Stromal cell of bone marrow (primary cell): Measurements from ENCODE around the gene PLEK2.
A peak's percentile ranks its signal among the peaks of the same experiment; 100 is the strongest.
"Not testable (repeated sequence)": the region's sequence is repeated elsewhere in the genome, so short reads cannot be mapped to it uniquely, and the experiment has no call there.

Experiments
- DNase-seq: peaks from one replicate; pipeline ENCODE4 v3.0.0-alpha.2; 2012; ENCODE audit warnings: low read depth

PLEK2 gene

DNA sequence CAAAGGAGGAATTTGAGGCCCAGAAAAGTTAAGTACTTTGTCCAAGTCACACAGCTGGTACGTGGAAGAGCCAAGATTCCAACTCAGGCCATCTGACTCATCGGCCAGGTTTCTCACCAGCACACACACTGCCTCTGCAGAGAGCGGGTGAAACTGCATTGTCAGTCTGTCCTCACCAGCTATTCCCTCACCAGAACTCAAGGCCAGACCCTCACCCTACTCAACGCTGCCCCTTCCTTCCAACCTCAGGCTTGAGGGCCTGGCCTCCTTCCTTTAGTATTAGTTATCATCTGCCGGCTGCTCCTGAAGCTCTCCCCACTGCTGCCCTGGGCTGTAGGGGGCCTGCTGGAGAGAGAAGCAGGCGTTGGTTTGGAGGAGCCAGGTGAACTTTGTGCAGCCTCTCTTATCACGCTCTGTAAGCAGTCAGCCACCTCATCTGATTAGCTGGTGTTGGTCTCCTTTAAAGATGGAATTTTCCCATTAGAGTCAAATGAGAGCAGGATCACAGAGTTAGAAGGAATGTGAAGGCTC is 16.6 kb upstream of the PLEK2 start:
- no peak for DNase-seq

DNA sequence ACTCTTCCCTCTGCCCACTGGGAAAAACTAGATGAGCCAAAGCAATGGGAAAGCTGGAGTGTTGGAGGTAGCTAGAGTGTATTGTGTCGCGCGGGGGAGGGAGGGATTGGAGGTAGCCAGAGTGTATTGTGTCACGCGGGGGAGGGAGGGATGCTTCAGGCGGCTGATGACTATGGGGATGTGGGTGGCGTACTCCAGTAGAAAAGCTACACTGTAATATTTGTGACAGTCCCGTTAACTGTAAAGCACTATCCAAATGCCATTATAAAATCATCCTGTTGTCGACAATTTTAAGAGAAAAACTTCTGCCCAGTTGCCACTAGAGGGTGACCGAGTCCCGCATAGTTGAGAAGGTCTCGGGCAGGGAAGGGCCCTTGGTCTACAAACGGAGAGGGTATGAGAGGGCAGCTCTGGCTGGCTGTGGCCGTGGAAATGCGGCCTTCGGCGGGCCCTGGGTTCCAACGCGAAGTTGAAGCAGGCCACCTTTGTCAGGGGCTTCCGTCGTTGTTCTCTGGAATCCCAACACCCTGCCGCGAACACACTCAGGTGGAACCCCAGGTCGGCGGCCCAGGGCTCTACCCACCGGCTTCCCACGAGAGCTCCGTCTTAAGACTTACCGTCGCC is 15.1 kb upstream of the PLEK2 start:
- DNase-seq: peak; percentile 65

DNA sequence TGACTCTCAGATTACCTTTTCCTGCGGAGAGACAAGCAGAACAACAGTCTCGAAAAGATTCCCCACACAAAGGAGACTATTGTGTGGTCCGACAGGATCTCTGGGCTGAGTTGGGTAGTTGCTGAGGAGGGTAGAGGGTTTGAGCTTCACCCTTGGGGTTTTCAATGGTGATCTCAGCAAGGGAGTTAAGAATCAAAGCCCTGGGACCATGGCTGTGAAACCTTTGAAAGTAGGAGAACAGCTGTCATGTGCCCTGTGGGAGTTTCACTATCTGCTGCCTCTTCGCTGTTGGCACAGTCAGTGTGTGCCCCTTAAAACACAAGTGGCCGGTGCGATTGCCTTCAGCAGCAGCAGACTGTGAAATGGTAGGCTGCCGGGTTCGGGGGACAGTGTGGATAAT is 14.2 kb upstream of the PLEK2 start:
- DNase-seq: no peak

DNA sequence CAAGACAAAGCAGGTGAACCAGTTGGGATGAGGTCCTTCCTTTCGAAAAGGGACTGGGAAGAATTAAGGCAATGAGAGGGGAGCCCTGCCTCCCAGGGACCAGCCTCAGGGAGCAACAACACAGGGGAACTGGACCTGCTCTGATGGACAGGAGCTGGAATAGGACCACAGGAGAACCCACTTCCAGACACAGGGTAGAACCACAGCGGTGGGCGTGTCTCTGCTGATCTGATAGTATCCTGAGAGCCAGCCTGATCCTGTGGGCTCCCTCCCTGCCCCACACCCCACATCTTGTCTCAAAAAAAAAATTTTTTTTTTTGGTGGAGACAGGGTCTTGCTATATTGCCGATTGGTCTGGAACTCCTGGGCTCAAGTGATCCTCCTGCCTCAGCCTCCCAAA is 13.6 kb upstream of the PLEK2 start:
- no peak for DNase-seq

DNA sequence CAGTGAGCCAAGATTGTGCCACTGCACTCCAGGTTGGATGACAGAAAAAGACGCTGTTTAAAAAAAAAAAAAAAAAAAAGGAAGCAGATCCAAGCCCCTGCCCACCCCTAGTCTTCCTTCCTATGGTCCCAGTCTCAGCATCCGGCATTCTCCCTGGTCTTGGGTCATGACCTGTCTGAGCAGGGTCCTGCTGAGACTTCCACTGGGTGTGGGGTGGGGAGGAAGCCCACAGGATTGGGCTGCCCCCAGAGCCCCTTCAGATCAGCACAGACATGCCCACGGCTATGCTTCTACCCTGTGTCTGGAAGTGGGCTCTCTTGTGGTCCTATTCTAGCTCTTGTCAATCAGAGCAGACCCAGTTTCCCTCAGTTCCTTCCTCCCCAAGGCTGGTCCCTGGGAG is 12.6 kb upstream of the PLEK2 start:
- no peak for DNase-seq

DNA sequence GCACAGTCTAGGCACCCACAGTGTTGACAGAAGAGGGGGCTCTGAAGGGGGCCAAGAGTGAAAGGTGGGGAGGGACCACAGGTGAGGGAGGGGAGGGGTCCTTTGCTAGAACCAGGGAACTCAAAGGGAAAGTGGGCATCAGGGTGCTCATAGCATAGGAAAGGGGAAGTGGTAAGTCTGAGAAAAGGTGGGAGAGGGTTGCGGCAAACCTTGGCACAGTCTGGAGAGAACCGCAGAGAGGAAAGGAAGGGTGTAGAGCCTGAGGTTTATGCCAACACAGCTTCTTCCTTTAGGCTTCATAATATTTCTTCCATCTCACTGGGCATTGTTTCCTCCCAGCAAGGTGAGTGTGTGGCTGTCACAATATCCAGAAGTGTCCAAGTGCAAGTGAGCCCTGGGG is 11.5 kb upstream of the PLEK2 start:
- DNase-seq: no peak

DNA sequence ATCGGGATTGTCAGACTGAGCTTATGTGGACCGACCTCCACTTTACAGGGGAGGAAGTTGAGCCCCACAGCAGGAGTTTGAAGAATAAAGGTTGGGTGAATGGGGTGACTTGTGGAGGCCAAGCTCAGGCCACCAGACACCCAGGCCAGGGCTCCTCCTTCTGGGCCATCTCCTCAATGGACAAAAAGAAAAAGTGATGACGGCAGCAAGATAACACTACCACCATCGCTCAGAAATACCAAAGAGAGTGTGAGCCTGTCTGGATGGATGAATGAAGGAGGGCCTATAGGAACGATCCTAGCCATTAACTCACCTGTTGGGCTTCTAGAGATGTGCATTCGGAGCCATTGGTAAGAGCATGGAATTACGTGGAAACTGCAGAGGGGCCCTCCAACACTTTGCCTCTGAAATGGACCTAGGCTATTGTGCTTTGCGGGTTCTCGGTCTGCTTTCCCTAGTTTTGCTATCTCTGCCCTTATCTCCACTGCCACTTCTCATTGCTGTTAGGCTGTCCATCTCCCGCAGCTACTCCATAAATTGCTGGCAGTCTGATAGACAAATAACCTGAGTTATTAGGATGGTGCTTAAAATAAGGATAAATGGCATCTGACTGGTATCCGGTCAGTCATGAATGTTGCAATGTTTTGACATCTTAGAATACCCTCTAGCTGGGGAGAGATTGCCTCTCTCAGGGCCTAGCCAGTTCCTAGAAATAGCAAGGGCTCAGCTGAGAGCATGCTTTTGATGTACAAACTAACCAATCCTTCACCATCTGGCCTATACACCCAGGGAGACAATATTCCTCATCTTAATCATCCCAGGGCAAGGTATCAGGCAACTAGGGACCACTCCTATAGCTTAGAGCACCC is 9.6 kb upstream of the PLEK2 start:
- DNase-seq: no peak

DNA sequence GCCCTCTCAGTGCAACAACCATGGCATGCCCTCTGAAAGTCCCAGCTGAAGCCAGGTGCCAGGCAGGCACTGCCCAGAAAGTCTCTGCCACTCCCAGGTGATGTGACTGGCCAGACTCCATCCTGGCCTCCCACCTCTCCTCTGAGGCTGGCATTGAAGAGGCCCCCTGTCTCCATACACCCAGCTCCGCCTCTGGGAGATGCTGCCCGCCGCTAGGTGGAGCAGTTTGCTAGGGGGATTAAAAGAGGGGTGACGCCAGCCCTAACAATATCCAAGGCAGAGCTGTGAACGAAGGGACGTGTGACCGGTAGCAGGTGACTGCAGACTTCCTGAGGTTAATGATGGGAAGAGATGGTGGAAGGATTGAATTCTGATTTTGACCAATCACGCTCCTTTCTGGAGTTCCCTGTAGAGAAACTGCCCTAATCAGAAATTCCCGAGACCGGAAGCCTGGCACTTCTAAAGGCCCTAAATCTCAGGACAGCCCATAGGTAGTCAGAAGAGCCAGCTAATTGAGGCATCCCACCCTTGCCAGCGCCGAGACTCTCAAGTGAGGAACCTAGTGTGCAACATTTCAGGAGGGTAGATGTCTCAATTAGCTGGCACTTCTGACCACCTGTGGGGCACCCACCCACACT is 8.3 kb upstream of the PLEK2 start:
- DNase-seq: no peak

DNA sequence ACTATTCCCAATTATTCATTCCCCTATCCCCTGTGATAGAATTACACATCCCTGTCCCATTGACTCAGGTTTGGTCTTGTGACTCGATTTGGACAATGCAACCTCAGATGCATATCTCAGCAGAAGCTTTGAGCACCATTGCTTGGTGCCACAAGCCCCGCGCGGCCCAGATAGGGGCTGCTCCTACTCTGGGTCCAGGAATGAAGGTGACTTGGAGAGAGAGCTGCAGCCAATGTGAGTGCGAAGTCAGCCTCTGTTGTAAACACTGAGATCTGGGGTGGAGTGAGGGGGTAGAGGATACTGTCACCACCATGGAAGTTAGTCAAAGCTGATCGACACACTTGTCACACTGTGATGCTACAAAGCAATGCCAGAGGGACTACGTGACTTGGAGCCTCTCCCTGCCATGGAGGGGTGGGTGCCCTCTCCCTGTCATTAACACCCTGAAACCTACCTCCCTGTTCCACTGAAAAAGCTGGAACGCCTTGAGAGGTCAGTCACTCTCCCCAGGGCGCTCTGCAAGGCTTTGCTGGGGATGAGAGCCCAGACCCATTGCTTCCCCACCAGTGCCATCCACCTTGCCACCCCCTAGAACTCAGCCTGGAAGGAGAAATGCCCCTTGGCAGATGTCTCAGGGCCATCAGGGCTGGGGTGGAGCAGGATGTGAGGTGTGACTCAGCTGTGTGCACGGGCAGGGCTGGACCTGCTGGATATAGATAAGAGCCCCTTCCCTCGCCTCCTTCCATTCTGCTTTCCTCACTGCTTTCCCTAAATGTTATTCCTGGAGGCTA is 6.6 kb upstream of the PLEK2 start:
- no peak for DNase-seq

DNA sequence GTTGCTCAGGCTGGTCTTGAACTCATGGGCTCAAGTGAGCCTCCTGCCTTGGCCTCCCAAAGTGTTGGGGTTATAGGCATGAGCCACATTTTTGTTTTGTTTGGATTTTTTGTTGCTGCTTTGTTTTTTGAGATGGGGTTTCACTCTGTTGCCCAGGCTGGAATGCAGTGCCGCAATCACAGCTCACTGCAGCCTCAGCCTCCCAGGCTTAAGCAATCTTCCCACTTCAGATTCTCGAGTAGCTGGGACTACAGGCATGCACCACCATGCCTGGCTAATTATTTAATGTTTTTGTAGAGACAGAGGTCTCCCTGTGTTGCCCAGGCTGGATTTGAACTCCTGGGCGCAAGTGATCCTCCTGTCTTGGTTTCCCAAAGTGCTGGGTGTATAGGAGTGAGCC is 5.7 kb upstream of the PLEK2 start:
- DNase-seq: no peak

DNA sequence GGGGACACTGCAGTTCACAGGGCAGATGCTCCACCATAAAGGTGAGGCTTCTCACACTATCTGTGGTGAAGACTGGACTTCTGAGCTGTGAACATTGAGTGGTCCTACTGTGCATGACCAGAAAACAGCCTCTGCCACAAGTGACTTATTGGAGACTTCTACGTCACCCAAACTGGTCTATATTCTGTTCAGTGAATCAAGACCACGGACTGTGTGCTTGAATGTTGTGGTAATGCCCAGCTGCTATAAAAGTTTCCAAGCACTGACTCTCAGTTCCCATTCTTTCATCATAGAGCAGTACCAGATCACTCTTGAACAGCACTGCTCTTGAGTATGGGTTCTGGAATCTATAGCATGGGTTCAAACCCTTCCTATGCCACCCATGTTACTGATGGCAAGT is 4.8 kb upstream of the PLEK2 start:
- no peak for DNase-seq

DNA sequence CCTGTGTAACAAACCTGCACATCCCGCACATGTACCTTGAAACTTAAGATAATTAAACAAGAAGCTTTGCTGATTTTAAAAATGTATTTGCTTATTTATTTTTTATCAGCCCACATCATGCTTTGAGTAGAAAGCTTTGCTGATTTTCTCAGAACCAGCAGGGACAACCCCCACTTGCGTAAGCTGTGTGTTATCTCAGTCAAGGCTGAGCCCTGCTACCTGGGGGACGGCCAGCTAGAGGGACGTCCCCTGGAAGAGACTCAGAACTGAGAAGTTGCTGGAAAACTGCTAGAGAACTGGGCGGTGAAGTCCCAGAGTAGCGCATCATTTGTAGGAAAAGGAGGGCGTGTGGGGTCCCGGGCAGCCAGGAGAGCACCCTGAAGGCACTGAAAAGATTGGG is 4.1 kb upstream of the PLEK2 start:
- no peak for DNase-seq

DNA sequence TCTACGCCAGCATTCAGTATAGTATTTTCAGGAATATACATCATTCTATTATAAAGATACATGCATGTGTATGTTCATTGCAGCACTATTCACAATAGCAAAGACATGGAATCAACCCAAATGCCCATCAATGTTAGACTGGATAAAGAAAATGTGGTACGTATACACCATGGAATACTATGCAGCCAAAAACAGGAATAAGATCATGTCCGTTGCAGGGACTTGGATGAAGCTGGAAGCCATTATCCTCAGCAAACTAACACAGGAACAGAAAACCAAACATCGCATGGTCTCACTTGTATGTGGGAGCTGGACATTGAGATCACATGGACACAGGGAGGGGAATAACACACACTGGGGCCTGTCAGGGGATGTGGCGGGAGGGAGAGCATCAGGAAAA is 3.6 kb upstream of the PLEK2 start:
- not testable (repeated sequence) for DNase-seq

DNA sequence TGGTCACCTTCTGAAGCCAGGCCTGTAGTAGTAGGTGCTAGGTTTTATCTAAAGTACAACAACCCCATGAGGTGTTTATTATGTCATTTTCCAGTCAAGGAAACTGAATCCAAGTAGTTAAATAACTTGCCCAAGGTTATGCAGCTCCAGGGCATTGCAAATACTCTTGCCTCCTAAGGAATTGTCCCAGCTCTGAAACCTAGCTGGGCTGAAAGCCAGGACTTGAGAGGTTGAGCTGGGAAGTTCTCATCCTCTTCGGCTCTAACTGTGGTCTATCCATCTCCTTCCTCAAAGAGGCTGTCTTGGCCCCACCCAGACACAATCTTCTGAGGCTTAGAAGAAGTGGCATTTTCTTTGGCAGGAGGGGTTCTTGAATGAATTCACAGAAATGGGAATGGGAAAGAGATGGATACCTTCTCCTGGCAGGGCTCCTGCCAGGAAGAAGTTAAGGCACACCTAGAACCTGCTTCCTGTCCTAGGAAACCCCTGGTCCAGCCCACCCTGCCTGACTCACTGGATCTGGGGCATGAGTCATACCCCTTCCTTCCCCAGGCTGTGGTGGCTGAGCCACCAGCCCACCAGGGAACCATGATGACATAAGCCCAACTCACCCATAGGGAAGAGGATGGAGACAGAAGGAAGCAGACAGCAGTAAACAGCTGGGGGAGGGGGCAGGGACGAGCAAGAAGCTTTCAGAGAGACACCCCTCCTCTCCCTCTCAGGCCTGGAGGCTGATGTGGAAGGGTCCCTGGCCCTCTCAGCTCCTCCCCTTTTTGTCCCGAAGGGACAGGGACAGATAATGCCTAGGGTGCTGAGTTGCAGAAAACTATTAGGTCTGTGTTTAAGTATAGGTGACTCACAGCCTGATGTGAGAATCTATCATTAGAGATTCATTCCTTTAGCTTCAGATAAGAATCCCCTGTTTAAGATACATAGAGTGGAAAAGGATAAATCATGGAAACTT is 2.1 kb upstream of the PLEK2 start:
- DNase-seq: peak; percentile 20

DNA sequence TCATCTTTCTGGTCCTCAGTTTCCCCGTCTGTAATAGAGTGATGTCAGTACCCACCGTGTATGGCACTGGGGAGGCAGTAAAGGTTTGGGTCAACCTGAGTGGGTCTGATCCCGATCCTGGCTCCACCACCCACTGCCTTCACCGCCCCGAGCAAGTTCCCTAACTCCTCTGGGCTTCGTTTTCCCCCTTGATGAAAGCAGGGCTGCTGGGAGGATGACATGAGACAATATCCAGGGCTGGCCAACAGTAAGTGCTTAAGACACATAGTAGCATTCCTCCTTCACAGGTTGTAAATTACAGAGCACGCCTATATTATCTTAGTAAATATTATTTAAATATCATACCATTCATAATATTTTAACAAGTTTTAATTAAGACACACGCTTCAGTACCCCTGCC is 595 bp downstream of the PLEK2 start:
- DNase-seq: no peak

DNA sequence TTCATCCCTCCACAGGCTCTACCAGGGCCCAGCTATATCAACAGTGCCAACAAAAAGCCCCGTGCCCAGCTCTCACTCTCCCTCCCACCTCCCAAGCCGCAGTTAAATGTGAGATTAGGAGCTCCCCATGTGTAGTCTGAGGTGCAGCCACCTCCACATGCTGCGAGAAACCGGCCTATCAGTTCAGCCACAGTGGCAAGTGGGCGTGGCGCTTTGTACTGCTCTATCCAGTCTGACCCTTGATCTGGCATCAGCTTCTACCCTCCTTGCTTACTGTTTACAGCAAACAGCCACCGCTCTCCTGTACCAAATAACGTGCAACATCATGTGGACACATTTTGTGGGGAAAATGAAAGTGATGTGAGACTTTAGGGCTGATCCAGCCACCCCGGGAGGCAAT is 1.7 kb downstream of the PLEK2 start:
- DNase-seq: no peak

DNA sequence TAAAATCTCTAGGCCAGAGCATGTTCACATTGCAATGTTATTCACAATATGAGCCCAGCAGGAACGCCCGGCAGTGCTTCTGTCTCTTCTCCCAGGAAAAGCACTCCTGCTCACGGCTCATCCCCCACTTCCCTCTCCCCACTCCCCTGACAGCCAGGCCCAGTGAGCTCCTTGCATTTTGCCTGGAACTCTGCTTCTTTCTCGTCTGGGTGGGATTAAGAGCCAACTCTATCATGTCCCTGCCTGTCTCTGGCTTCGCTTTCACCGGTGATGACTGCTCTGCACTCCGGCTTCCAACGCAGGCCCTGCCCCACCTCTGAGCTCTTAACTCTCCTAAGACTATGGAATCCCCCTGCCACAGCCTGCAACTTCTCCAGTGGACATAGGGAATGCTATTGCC is 2.5 kb downstream of the PLEK2 start:
- DNase-seq: no peak

DNA sequence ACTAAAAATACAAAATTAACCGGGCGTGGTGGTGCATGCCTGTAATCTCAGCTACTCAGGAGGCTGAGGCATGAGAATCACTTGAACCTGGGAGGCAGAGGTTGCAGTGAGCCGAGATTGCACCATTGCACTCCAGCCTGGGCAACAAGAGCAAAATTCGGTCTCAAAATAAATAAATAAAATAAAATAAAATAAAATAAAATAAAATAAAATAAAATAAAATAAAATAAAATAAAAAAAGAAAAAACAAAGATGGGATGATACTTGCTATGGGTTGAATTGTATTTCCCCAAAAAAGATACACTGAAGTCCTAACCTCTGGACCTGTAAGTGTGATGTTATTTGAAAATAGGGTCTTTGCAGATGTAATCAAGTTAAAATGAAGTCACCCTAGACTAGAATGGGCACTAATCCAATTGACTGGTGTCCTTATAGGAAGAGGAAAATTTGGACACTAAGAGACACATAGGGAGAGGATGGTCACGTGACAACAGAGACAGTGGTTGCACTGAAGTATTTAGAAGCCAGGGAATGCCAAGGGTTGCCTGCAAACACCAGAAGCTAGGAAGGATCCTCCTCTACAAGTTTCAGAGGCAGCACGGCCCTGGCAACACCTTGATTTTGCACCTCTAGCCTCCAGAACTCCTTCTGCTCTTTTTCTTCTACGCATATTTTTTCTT is 3.7 kb downstream of the PLEK2 start:
- not testable (repeated sequence) for DNase-seq

DNA sequence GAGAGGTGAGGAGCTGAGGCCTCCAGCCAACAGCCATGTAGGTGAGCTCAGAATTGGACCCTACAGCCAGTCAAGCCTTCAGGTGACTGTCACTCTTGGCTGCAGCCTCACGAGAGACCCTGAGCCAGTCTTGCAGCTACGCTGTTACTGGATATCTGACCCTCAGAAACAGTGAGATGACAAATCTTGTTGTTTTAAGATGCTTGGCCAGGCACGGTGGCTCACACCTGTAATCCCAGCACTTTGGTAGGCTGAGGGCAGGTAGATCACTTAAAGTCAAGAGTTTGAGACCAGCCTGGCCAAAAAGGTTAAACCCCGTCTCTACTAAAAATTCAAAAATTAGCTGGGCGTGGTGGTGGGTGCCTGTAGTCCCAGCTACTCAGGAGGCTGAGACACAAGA is 6.2 kb downstream of the PLEK2 start:
- no peak for DNase-seq

DNA sequence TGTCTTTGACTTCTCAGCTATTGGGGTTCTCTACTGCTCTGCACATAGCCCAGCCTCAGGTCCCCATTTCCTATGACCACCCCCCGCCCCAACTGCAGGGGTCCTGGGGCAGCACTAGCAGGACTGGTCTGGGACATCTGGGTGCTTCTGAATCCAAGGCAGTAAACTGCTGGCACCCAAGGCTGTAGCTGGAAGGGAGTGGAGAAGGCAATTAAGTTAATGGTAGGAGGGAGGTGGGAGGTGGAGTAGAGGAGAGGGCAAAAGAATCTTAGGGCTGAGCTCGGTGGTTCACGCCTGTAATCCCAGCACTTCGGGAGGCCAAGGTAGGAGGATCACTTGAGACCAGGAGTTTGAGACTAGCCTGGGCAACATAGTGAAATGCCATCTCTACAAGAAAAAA is 11.5 kb downstream of the PLEK2 start:
- DNase-seq: no peak

DNA sequence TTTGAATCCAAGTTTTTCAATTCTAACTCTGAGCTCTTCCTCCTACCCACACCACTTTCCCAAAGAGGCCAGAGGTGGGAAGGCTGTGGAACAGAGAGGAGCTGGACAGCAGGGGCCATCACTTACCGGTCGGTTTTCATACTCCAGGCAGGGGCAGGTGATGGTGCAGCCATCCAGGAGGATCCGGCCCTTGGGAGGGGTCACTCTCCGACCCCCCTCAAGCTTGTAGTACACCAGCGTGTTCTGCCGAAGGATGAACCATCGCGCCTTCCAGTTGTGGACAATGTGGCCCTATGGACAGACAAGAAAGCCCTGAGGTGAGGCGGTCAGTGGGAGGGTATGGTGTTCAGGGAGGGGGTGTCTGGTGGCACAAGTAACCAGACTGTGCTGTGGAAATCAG is 14.4 kb downstream of the PLEK2 start:
- DNase-seq: no peak
